DMS 273 (cell line): Measurements from ENCODE around the gene INHBB.
A peak's percentile ranks its signal among the peaks of the same experiment; 100 is the strongest.
"Not testable (repeated sequence)": the region's sequence is repeated elsewhere in the genome, so short reads cannot be mapped to it uniquely, and the experiment has no call there.

ENCODE experiments used
- DNase-seq: peaks from one replicate; lab custom pipeline; 2025; ENCODE audit not compliant: unreplicated experiment; lab: John Stamatoyannopoulos, UW

Gene INHBB

GRCh38 chr2:120315367-120316033 lies 30.4 kb upstream of the INHBB start:
- DNase-seq, result no peak

- no peak for DNase-seq
These were observed 29.9 kb upstream of the INHBB start for GRCh38 chr2:120316071-120316470.

- no peak for DNase-seq
These were observed 29.3 kb upstream of the INHBB start for GRCh38 chr2:120316528-120317179.

DNA sequence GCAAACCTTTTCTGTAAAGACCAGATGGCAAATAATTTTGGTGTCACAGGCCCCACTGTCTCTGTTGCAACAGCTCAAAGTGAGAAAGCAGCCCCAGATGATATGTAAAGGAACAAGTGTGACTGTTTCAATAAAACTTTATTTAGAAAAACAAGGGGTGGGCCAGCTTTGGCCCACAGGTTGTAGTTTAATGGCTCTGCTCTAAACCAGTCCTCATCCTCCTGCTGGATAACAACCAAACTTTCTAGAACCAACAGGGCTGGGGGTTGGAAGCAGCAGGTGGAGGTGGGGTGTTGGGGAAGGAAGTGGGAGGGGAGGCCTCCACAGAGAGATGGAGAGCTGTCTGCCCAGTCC lies 28.8 kb upstream of the INHBB start:
- peak; percentile 31 for DNase-seq

DNA sequence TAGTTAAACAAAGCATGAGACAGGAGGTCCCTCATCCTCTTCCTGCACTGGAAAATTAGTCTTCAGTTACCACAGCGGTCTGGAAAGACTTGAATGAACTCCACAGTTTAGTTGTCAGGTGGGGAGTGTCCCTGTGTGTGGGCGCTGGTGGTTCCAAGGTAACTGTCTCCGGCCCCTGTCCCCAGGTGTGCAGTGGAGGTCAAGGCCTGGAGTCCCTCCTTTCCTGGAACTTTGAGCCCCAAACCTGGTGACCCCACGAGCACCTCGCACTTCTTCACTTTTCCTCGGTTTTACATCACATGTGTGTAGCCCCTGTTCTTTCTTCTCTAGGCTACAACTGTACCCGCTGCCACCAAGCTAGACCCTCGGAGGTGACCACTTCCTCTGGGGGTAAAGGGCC lies 28.0 kb upstream of the INHBB start:
- no peak for DNase-seq

DNA sequence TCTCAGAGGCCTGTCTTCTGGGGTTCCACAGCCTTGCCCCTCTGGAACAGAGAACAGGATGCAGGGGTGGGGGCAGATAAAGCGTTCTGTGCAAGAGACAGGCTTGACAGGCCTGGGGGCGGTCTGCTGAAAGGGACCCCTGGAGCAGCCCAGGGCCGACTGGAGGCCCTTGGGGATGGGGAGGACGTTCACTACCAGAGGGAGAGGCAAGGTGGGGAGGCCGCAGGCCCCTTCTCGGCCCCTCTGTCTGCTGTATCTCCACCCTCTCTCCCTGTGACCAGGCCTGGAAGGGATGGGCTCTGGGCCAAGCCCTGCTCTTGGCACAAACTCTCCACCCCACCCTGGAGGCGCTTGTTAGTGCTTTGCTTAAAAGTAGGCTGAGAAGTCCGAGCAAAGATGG lies 27.3 kb upstream of the INHBB start:
- DNase-seq, result no peak

DNA sequence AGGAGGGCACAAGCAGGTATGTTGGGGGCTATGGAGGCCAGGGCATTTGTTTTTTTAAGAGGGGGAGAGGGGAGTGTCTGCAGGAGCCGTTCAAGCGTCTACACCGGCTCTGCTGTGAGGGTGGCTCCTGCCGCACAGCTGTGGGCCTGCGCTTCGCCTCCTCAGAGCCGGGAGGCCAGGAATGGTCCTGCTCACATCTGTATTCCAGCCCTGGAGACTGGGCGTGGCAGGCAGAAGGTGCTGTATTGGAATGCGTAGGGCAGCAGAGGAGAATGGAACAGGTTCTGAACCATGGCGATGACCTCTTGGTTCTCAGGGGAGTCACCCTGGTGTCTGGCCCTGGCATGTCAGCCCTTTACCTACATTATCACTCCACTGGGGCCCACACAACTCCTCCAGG lies 26.8 kb upstream of the INHBB start:
- DNase-seq, result no peak

DNA sequence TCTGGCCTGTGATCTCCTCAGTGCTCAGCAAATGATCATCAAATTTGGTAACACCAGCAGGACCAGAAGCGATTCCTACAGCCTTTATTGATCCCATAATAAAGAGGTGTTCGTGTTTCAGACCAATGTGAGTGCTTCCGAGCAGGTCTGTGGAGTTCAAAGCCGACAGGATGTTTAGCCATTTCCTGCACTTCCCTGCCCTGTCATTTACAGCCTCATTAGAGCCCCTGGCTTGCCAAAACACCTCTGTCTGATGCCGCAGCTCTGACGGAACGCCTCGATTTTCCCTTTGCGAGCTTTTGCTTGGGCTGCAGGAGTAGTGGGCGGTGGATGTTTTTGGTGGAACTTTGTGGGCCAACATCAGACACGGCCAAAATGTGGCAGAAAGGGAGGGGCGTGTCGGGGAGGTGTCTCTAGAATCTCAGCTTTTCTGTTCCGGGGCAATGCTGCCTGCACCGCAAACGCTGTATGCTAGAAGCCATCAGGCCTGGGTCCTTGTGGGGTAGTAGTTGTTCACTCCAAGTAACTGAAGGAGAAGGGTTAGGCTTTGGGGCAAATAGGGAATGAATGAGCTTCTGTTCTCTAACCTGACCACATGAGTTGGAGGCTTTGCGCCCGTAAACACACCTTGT lies 26.1 kb upstream of the INHBB start:
- no peak for DNase-seq

DNA sequence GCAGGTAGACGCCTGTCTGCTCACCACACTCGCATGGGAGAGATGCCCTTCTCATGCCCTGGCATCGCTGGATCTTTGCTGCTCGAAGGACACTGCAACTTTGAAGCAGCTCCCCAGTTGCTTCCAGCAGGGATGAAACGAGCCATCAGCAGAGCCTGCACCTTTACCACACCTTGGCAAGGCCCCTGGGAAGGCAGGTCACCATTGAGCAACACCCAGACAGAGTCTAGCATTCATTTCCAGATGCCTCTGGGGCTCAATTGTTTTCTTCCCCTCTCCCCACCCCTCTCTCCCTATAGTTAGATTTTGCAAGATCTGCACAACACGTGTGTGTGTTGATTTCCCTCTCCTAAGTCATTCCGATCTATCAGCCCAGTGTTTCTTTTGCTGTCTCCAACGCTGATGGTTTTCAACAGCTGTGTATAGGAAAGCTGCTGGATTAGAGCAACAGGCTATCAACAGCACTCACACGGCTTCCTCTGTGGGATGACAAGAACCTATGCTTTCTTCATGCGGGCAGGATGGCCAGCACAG lies 25.6 kb upstream of the INHBB start:
- DNase-seq, result no peak

DNA sequence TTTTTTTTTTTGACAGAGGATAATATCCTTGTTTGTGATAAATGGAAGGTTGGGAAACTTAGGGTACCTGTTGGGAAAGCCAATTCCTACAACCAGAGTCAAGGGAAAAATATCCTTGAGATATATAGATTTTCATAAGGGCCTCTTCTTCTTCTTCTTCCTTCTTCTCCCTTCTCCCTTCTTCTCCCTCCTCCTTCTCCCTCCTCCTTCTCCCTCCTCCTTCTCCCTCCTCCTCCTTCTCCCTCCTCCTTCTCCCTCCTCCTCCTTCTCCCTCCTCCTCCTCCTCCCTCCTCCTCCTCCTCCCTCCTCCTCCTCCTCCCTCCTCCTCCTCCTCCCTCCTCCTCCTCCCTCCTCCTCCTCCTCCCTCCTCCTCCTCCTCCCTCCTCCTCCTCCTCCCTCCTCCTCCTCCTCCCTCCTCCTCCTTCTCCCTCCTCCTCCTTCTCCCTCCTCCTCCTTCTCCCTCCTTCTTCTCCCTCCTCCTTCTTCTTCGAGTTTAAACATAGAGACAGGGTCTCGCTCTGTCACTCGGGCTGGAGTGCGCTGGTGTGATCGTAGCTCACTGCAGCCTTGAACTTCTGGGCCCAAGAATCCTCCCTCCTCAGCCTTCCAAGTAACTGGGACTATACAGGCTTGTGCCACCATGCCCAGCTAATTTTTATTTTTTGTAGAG lies 24.9 kb upstream of the INHBB start:
- not testable (repeated sequence) for DNase-seq

GRCh38 chr2:120321721-120322284 lies 24.1 kb upstream of the INHBB start:
- no peak for DNase-seq

GRCh38 chr2:120322329-120322728 lies 23.6 kb upstream of the INHBB start:
- DNase-seq, result no peak

DNA sequence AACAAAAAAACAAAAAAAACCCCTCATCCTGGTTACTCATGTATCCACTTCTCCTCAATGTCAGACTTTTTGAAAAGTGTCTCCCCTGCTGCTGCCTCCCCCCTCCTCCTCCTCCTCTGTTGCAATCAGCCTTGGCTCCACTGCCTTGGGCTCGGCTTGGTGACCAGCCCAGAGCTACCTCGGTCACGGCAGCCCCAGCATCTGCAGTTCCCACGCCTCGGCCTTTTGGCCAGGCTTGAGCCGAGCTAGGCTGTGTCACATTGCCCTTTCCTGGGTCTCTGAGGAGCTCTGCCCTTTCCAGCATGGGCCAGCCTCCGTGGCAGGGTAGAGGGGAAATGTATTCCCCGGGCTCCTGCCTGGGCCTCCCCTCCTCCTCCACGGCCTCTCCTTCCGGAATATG lies 22.7 kb upstream of the INHBB start:
- no peak for DNase-seq

DNA sequence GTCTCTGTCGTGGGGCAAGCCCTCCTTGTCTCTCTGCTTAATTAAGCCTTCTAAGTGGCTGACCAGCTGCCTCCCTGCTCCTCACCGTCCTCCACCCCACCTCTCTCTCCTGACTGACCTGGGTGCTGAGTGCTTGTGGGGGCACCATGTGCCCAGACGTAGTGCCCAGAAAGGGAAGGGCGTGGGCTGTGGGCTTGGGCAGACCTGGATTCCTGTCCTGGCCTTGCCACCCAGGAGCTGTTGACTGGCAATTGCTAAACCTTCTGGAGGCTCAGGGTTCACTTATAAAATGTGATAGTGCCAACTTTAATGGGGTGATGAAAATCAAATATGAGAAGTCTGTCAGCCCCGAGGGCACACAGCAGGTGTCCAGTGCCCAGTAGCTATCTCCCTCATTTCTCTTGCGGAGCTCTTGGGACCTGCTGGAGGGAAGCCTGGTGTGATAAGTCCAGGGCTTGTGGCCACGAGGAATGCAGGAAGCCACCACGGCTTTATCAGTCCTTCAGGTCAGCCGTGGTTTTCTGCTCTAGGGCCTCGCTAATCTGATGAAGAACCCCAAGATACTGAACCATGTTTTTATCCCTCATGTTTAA lies 22.0 kb upstream of the INHBB start:
- no peak for DNase-seq

DNA sequence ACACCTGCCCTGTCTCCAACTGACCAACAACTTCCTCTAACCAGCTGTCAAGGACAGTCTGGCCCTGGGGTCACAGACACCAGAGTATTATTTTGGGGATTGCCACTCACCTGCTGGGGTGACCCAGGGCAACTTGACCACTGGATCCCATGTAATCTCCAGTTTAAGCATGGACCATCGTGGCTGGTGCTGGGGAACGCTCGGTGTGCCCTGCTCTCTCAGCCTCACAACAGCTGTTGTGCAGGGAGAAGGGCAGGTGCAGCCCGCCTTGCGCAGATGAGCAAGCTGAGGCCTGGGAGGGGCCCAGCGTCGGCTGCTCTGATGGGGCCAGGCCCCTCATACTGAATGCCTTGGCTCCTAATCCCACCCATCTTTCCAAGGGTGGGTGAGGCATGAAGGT lies 21.0 kb upstream of the INHBB start:
- DNase-seq, result no peak

DNA sequence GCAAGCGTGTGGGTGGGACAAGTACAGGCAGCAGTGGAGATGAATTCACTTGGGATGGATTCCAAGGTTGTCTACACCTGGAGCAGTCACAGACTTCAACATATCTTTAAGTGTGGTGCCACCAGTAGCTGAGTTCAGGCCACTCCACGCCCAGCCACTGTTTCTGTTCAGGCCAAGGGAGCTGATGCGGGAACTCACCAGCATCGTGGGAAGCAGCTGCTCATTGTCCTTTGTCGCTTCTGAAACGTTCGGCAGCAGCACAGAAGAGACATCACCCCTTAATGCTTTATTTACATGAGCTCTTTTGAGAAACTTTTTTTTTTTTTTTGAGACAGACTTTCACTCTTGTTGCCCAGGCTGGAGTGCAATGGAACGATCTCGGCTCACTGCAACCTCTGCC lies 19.9 kb upstream of the INHBB start:
- no peak for DNase-seq

DNA sequence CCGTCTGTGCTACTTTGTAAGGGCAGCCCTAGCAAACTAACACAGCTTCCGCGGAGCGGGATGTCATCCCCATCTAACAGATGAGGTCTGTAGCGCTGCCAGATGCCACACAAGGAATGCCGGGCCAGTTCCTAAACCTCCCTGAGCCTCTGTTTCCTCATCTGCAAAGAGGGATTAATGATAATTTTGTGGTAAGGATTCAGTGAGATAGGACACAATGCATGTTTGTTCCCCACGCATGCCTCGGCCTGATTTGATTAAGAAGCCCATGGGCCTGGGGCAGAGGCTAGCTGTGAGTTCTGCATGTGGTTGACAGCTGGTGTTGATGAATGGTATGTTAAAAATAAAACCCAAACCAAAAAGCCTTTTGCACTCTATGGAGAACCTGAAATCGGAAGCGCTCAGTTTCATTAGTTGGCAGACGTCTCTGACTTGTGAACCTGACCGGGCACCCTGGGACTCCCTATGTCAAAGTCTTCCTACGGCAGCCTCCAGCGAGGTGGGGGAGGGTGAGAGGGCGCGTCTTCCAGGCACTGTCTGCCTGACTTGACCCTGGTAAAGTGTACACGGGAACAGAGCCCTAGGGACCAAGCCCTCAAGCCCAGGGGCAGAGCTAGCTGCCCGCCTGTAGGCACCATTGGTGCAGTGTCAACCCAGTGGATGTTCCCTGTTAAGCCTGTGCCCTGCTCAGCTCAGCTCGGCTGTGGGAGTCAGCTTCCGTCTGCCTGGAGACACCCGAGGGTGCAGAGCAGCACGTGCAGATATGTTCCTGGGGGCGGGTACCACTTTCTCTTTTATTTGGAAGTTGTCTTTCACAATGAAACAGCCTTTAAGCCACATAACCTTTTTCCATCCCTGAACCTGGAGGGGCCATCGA lies 14.8 kb upstream of the INHBB start:
- DNase-seq, result peak; percentile 32

GRCh38 chr2:120331903-120332302 lies 14.0 kb upstream of the INHBB start:
- no peak for DNase-seq

GRCh38 chr2:120332384-120332783 lies 13.6 kb upstream of the INHBB start:
- DNase-seq, result no peak

- DNase-seq, result no peak
These were observed 11.9 kb upstream of the INHBB start for GRCh38 chr2:120334068-120334467.
